MG63 (cell line): ENCODE results near the gene AAK1. TPM values are rescaled to one million over a fixed set of nuclear protein-coding genes. Genes with fewer than 3 reads are reported as not detected.
"Not testable (repeated sequence)": the region's sequence is repeated elsewhere in the genome, so short reads cannot be mapped to it uniquely, and the experiment has no call there.

Source experiments
- DNase-seq: peaks from one replicate; pipeline ENCODE4 v3.0.0-alpha.2; 2020
- H3K27me3 ChIP-seq: fragments of 250-450 bp; sonication (Bioruptor Pico); 2 replicates; pipeline ENCODE4 v1.5.1; 2020; ENCODE audit warnings: mild to moderate bottlenecking, moderate library complexity
- H3K36me3 ChIP-seq: fragments of 250-450 bp; sonication (Bioruptor Pico); 2 replicates; pipeline ENCODE4 v1.5.1; 2020; ENCODE audit warnings: mild to moderate bottlenecking, moderate library complexity
- H3K4me3 ChIP-seq: fragments of 250-450 bp; sonication (Bioruptor Pico); 2 replicates; pipeline ENCODE4 v1.5.1; 2020; ENCODE audit warnings: mild to moderate bottlenecking, moderate library complexity
- H3K9me3 ChIP-seq: fragments of 250-450 bp; sonication (Bioruptor Pico); 2 replicates; pipeline ENCODE4 v1.5.1; 2020; ENCODE audit warnings: mild to moderate bottlenecking, moderate library complexity
- total RNA-seq: library from RNA; depleted of rRNA; stranded (reverse); fragments of >200 nt; shearing (Covaris generic); gene quantifications from 2 replicates; pipeline ENCODE4 v1.2.3, GENCODE V29; 2014; ENCODE audit warnings: low replicate concordance

The AAK1 gene
- total RNA-seq, 1 experiment from 2014 or later: 9.4 TPM

DNA sequence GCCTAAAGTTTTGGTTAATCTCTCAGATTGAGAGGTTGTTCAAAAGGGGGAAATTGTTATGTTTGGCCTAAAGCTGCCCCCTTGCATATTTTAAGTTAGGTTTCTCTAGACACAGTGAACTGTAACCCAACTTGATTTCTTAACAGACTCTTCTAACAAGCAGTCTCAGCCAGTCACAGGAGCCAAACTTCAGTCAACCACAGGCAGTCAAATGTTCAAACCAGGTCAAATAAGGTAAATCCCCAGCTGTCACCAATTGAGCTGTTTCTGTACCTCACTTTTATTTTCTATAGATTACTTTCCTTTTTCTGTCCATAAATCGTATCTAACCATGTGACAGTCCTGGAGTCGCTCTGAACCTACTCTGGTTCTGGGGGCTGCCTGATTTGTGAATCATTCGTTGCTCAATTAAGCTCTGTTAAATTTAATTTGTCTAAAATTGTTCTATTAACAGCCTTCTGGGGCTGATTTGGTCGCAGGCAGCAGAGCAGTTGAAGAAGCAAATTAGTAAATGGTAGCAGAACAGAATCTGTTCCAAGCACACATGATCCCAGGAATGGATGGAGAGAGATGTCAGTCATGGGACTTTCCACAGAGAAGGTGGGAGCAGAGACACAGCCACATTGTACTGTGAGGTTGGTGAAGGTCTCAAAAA, 189.9 kb downstream of the AAK1 start:
- H3K27me3 ChIP-seq: no peaks in the 10 kb centered on the region
- no peaks in the 10 kb centered on the region for H3K36me3 ChIP-seq
- no peaks in the 10 kb centered on the region for H3K9me3 ChIP-seq
- H3K4me3 ChIP-seq: no peak overlapping the region
- no peak for DNase-seq

DNA sequence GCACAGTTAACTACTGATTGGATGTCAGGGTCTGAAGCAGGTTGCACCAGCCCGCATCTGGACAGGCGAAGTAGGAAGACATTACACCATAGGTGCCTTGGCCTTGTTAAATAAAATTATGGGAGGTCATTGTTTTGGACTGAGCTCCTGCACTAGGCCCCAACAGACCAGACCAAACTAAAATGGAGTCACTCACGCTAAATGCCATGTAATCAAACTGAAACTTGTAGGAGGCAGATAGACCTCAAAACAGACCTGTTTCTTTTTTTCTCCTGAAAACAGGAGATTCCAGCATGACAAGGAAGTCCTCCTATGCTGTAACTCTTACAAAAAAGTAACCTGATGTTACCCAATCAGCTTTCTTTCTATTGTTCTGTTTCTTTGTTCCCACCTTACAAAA, 190.9 kb downstream of the AAK1 start:
- no peak overlapping the region for H3K4me3 ChIP-seq

DNA sequence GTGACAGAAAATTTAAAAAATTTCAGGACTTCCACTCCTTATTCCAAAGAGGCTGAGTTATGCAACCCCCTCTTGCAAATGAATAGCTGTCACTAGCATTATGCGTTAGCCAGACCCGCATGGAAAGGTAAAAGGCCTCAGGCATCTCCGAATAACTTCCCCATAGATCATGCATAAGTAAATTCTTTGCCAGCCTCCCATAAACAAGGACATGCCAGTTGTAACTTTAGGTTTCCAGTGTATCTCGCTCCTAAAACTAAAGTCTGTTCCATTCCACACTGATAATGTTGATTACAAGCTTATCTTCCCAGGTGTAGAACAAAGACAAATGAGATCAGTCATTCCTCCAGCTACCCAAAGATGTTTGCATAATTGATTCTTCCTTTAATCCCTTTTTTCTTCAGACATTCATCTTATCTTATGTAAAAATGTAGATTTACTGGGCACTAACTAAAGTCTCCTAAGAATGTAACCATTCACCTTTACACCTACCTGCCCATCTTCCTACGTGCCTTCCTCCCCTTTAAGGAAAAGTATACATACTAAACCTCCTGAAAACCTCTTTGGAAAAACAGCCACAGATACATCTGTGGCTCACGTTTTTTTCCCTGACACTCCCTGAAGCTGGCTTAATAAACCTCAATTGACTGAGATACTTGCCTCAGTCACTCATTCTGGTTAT, 192.7 kb downstream of the AAK1 start:
- H3K4me3 ChIP-seq: no peak overlapping the region
- no peak for DNase-seq
- no peaks in the 10 kb centered on the region for H3K27me3 ChIP-seq
- H3K36me3 ChIP-seq: no peaks in the 10 kb centered on the region
- no peaks in the 10 kb centered on the region for H3K9me3 ChIP-seq

More for the DNA sequence above, 190.9 kb downstream of the AAK1 start:
- H3K27me3 ChIP-seq: no peaks in the 10 kb centered on the region
- no peaks in the 10 kb centered on the region for H3K36me3 ChIP-seq
- no peaks in the 10 kb centered on the region for H3K9me3 ChIP-seq
- no peak for DNase-seq

DNA sequence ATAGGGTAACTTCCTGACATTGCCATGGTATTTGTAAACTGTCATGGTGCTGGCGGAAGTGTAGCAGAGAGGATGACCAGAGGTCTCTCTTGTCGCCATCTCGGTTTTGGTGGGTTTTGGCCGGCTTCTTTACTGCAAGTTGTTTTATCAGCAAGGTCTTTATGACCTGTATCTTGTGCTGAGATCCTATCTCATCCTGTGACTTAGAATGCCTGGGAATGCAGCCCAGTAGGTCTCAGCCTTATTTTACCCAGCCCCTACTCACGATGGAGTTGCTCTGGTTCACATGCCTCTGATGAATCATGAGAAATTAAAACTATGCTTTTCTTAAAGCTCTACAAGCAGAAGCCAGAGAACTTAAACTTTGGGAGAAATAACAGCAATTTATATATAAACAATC, 193.6 kb downstream of the AAK1 start:
- no peaks in the 10 kb centered on the region for H3K27me3 ChIP-seq
- DNase-seq: no peak
- no peaks in the 10 kb centered on the region for H3K9me3 ChIP-seq
- H3K36me3 ChIP-seq: no peaks in the 10 kb centered on the region
- H3K4me3 ChIP-seq: no peak overlapping the region

DNA sequence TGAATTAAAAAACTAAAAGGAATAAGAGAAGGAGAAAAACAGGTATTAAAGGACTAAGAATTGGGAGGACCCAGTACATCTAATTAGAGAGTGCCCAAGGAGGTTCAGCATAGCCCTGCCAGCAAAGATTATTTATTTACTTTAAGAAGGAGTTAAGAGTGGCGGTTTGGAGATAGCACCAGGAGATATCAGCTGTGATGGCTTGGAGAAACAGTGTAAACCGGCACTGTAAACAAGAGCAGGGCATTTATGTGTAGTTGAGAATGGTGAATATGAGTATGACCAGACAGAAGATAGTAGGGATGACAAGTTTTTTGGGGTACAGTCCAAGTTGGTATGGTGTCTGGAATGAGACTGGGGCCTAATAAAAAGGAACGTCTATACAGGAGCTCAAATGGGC, 199.9 kb downstream of the AAK1 start:
- not testable (repeated sequence) for H3K36me3 ChIP-seq, DNase-seq, H3K4me3 ChIP-seq, H3K9me3 ChIP-seq, H3K27me3 ChIP-seq

DNA sequence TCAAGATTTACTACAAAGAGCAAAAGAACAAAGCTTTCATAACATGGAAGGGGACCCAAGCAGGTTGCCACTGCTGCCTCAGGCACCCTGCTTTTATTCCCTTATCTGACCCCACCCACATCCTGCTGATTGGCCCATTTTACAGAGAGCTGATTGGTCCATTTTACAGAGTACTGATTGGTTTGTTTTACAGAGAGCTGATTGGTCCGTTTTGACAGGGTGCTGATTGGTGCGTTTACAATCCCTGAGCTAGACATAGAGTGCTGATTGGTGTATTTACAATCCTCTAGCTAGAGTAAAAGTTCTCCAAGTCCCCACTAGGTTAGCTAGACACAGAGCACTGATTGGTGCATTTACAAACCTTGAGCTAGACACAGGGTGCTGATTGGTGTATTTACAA, 204.0 kb downstream of the AAK1 start:
- not testable (repeated sequence) for H3K9me3 ChIP-seq, H3K36me3 ChIP-seq, DNase-seq, H3K27me3 ChIP-seq, H3K4me3 ChIP-seq

DNA sequence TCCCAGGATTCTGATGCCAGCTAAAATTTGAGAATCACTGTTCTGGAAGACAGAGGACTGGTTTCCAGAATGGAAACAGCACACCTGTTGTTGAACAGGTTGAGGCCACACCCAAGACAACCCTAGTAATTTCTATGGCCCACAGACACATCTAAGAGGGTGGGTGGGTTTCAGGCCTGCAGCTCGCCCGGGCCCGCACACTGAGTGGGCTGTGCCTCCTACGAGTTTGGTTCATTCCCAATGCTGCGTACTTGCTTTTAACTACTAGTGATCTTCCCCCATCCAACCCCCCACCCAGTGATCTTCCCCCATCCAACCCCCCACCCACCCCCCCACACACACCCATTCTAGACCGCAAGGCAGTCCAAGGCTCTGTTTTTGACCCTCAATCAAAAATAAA, 205.0 kb downstream of the AAK1 start:
- Histone ChIP-seq H3K36me3 (no peaks in the 10 kb centered on the region; the same call in 1 of the 2 replicates), H3K27me3 (no peaks in the 10 kb centered on the region), H3K9me3 (peaks cover 2% of the 10 kb centered on the region; the same call in 1 of the 2 replicates), H3K4me3 (no peak overlapping the region)
- DNase-seq: no peak

DNA sequence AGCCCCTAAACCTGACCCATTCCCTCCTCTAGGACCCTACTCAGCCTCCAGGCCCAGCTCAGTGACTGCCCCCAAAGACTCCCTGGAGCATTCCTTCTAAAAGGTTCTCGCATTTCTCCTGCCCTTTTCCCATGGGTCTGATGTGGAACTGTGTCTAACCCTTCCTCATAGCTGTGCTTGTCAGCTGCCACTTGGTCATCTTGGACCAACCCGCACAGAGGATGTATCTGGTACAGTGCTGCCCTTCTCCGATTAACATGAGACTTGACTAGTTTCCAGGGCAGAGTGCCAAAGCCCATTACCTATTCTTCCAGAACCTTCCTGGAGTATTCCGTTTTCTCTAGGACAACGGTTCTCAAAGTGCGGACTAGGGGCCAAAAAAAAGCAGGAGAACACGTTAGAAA, 205.8 kb downstream of the AAK1 start:
- Histone ChIP-seq H3K36me3 (no peaks in the 10 kb centered on the region; the same call in 1 of the 2 replicates), H3K4me3 (peak overlapping the region; percentile 72), H3K27me3 (no peaks in the 10 kb centered on the region), H3K9me3 (peaks cover 2% of the 10 kb centered on the region; the same call in 1 of the 2 replicates)
- peak; percentile 23 for DNase-seq

DNA sequence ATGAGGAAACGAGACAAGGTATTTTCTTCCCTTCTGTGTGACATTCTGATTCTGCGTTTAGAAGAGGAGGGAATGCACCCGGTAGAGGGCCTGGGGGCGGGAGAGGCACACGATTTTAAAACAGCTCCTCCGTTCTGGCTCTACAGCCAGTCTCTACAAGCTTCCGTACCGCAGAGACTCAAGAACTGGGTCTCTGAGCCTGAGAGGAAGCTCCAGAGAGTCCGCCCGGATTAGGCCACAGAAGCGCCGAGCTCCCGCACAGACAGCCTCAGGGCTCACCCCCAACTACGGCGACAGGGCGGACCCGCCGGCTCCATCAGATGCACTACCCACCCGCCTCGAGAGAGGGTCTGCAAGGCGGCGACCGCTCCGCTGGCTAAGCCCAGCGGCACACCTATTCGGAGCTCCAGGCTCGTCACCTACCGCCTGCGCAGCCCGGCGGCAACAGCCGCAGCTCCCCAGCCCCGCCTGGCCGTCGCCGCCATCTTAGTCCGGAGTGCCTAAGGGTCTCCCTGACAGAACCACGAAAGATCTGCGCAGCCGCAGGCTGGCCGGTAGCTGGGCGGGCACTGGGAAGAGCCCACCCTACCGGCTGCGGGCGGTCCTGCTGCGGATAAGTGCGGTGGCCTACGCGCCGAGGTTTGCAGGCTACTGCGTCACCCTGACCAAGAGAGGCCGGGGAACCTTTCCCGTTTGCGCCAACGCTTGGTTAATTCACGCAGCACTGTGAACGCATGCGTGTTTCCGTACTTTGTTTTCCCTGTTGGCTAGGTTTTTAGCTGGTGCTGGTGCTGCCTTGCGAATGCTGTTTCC, 206.4 kb downstream of the AAK1 start, which contains the start of gene NFU1:
NFU1 (minus strand) TSS at position 498 of the 813 bp plus-strand sequence; CDS start at position 485, 13 bp downstream.
- peaks cover 2% of the 10 kb centered on the region; the same call in 1 of the 2 replicates for H3K9me3 ChIP-seq
- peak within 1 kb of the TSS; percentile 72 for H3K4me3 ChIP-seq
- peak; percentile 94 for DNase-seq
- H3K27me3 ChIP-seq: no peaks in the 10 kb centered on the region
- H3K36me3 ChIP-seq: no peaks in the 10 kb centered on the region; the same call in 1 of the 2 replicates

DNA sequence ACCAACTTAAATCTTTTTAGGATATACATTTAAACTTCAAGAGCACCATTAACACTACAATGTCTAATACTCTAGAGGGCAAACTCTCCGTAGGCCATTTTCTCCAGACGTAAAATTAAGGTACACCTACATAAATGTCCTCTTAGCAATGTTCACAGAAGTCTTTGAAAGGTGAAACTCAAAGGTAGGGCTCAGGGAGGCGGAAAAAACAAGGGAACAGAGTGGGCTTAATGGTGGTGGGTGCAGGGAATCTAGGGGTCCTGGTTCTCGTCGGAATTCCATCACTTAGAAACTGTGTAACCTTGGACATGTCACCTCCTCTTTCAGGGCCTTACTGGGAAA, 207.0 kb downstream of the AAK1 start:
- peaks cover 4% of the 10 kb centered on the region for H3K36me3 ChIP-seq
- H3K9me3 ChIP-seq: peaks cover 2% of the 10 kb centered on the region; the same call in 1 of the 2 replicates
- no peak for DNase-seq
- H3K27me3 ChIP-seq: no peaks in the 10 kb centered on the region
- peak overlapping the region; percentile 72 for H3K4me3 ChIP-seq

DNA sequence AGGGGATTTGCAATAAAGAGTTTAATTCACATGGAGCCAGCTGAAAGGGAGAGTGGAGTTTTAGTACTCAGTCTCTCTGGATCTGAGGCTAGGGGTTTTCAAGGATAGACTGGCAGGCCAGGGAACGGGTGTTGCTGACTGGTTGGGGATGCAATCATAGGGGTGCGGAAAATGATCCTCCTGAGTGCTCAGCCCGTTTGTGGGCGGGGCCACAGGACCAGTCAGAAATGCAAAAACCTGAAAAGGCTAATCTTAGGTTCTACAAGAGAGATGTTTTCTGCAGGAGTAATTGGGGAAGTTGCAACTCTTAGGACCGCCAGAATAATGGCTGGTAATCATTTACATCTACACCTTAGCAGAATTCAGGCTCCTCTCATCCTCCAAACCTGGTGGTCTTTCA, 208.8 kb downstream of the AAK1 start:
- no peak for DNase-seq
- H3K9me3 ChIP-seq: peaks cover 2% of the 10 kb centered on the region; the same call in 1 of the 2 replicates
- peaks cover 9% of the 10 kb centered on the region for H3K36me3 ChIP-seq
- H3K27me3 ChIP-seq: no peaks in the 10 kb centered on the region
- no peak overlapping the region for H3K4me3 ChIP-seq

DNA sequence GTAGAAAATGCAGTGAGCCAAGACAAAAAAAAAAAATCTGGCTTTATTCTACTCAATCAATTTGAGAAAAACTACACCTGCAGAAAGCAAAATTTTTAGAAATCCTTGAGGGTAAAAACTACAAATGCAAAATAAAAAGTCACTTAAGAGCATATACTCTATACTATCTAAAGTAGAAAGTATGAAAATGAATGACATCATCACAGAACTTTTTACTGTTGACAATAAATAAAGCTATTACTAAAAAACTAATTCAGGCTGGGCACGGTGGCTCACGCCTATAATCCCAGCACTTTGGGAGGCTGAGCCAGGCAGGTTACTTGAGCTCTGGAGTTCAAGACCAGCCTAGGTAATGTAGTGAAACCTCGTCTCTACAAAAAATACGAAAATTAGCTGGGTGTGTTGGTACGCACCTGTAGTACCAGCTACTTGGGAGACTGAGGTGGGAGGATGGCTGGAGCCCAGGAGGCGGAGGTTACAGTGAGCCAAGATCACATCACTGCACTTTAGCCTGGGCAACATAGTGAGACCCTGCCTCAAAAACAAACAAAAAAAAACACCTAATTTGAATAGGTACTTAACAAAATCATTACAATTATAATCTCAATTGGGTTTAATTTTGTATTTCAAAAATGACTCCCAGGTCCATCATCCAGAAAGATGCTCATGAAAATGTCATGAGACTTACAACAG, 213.9 kb downstream of the AAK1 start:
- H3K36me3 ChIP-seq: peaks cover 18% of the 10 kb centered on the region
- H3K27me3 ChIP-seq: no peaks in the 10 kb centered on the region
- no peaks in the 10 kb centered on the region for H3K9me3 ChIP-seq
- H3K4me3 ChIP-seq: no peak overlapping the region
- DNase-seq: no peak

DNA sequence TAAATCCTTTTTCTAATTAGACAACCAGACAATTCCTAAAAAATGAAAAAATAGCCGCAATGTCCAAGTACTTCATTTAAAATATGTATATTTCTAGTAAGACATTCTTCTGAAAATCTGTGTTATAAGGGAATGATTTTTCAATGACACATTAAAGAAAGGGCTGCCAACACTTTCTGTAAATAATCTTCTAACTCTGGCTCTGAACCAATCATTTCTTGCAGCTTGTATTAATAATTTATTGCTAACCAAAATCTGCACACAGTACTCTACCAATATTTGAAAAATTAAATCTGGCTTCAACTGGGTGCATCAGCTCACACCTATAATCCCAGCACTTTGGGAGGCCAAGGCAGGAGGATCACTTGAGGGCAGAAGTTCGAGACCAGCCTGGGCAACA, 214.6 kb downstream of the AAK1 start:
- no peak for DNase-seq
- Histone ChIP-seq H3K9me3 (no peaks in the 10 kb centered on the region), H3K27me3 (no peaks in the 10 kb centered on the region), H3K4me3 (no peak overlapping the region), H3K36me3 (peaks cover 18% of the 10 kb centered on the region)

DNA sequence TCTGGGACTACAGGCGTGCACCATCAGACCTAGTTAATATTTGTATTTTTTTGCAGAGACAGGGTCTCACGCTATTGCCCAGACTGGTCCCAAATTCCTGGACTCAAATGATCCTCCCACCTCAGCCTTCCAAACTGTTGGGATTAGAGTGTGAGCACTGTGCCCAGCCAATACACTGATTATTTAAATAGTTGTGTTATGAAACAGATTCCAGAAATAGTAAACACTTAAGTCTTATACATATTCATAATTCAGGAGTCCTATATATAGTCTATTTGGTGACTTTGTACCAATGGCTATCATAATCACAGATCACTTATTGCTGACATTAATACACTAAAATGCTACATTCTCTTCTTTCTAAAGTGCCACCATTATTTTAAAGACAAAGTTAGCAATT, 219.1 kb downstream of the AAK1 start:
- Histone ChIP-seq H3K9me3 (no peaks in the 10 kb centered on the region), H3K36me3 (peaks cover 17% of the 10 kb centered on the region), H3K4me3 (no peak overlapping the region), H3K27me3 (no peaks in the 10 kb centered on the region)
- no peak for DNase-seq

DNA sequence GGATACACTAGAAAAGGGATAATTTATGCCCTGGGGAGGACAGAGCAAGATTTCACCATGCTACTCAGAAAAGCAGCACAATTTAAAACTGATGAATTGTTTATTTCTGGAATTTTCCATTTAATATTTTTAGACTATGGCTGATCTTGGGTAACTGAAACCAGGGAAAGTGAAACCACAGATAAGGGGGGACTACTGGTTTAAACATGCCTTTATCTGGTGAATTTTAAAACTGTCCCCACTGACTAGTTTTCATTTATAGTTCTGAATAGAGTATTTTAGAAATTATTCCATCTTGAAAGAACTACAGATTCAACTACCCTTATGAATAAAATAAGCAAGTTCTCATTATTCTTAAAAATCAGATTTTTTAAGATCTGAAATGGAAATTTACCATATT, 221.3 kb downstream of the AAK1 start:
- no peak for DNase-seq
- Histone ChIP-seq H3K36me3 (peaks cover 21% of the 10 kb centered on the region), H3K27me3 (no peaks in the 10 kb centered on the region), H3K4me3 (no peak overlapping the region), H3K9me3 (no peaks in the 10 kb centered on the region)

DNA sequence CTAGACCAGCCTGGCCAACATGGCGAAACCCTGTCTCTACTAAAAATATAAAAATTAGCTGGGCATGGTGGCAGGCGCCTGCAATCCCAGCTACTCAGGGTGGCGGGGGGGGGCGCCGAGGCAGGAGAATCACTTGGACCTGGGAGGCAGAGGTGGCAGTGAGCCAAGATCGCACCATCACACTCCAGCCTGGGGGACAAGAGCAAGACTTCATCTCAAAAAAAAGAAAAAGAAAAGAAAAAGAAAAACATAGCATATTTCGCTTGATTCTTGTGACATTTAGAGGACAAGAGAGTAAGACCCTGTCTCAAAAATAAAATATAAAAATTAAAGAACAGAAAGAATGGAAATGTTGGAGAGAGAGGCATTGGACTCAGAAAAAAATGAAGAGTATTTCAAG, 224.4 kb downstream of the AAK1 start:
- not testable (repeated sequence) for H3K27me3 ChIP-seq, DNase-seq, H3K4me3 ChIP-seq, H3K9me3 ChIP-seq
- peaks cover 16% of the 10 kb centered on the region for H3K36me3 ChIP-seq

DNA sequence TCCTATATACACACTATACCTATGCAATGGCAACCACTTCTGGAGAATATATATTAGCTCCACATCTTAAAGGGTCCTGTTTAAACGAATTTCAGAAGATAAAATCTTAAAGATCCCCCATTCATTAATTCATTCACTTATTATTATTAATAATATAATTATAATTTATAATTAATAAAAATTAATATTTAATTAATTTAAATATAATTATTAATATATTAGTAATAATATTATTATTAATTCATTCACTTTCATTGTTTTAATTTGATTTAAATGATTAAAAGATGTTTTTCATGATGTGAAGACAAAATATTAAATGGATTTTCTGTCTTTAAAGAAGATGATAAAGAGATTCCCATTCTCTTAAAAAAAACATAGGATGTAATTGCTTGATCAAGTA, 227.4 kb downstream of the AAK1 start:
- Histone ChIP-seq H3K36me3 (peaks cover 18% of the 10 kb centered on the region), H3K27me3 (no peaks in the 10 kb centered on the region), H3K4me3 (no peak overlapping the region), H3K9me3 (no peaks in the 10 kb centered on the region)
- DNase-seq: no peak
